22Rv1 (cell line): ENCODE measurements around the gene C1orf167.

ENCODE experiments used
- CTCF ChIP-seq: fragments of 450-650 bp; IDR thresholded peaks from 2 replicates; pipeline ENCODE4 v1.5.1; 2017; ENCODE audit warnings: mild to moderate bottlenecking
- ZFX ChIP-seq: fragments of 450-650 bp; IDR thresholded peaks from 2 replicates; pipeline ENCODE4 v1.6.1; 2017; ENCODE audit warnings: antibody characterized with exemption, borderline replicate concordance

GRCh38 chr1:11761285-11761684 is 708 bp upstream of the C1orf167 start:
- no peak for TF ChIP-seq CTCF
- TF ChIP-seq ZFX, result no peak
